CD4-positive, alpha-beta T cell treated with Interferon alpha-2 for 1 hour (primary cell): ENCODE results near the gene NACC2.

Experiments
- DNase-seq, 2 donors: peaks; one replicate each; pipeline ENCODE4 v3.0.0-alpha.2; 2020 to 2022

NACC2 gene

DNA sequence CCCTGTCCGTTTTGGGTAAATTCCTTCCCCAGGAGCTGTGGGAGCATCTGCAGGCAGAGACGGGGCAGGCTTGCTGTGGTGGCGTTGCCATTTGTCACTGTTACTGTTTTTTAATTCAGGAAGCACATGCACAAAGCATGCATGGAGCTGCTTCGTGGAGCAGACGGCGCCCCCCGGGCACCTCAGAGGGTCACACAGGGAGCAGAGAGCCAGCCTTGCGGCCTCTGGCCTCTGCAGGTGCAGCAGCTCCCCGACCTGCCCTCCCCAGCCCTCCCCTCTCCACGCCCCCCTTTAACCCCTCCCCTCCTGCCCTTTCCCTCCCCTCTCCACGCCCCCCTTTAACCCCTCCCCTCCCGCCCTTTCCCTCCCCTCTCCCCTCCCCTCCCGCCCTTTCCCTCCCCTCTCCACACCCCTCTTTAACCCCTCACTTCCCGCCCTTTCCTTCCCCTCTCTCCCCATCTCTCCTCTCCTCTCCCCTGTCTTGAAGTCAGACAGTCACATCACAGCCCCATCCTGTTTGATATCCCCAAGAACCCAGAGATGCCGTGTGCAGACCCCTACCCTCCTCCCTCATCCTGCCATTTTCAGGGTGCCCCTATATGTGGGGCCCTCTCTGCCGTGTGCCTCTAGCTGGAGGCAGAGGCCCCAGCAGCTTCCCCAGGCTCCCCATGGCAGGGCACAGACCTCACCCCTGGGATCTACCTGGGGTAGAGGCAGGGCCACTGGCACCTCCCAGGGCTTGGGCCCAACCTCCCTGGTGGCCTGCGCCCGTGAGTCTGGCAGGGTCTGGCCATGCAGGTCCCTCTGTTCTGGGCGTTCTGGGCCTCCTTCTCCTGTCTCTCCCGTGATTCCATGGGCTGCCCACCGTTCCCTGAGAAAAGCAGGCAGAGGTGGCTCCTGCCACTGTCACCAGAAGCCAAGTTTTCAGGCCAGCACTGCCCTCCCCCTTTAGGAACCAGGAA, 104.3 kb downstream of the NACC2 start:
- DNase-seq, result peak; percentile 51 to 61

DNA sequence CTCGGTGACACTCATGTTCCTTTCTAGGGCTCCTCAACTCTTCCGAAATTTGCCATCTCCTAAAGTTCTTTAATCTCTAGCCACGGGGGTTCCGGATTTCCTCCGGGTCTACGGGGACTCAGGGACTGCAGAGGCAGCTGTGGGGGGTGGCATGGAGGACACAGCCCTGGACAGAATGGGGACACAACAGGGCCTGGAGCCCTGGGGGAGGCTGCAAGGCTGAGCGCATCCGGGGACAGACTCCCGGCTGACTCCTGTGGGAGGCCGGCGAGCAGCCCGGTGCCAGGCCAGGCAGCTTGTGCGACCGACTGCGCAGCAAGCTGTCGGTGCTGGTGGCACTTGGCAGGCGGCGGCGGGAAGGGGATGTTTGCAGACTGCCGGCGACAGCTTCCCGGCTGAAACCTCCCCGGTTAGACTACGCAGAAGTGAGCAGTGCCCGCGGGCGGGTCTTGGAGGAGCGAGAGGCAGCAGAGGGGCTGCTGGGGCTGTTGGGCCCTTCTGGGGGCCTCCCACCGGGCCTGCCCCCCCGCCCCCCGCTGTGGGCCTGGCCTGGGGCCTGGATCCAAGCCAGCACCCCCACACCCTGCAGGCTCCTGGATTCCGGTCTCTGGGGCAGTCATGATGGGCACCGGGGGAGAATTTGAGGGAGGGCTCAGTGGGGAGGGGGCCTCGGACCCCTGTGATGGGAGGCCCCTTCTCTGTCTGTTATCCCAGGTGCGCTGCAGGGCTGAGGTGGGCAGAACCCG, 105.2 kb downstream of the NACC2 start:
- peak; percentile 24 to 33 for DNase-seq

GRCh38 chr9:135989157-135989556, 105.9 kb downstream of the NACC2 start:
- DNase-seq, result no peak

DNA sequence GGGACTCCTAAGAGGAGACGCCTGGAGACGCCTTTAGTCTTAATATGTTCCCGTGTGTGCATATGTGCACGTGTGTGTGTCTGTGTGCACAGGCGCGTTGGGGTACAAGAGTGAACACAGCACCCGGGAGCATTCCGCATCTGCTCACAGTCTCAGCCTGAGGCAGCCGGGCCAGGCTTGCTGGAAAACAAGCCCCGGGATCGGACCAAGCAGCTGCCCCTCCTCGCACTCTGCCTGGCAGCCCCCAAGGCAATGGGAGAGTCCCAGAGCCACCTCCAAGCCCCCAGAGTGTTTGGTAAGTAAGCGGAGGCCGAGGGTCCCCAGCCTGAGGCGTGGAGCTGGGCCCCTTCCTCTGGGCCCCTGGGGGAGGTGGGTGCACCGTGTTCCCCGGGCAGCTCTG, 106.6 kb downstream of the NACC2 start:
- no peak for DNase-seq

DNA sequence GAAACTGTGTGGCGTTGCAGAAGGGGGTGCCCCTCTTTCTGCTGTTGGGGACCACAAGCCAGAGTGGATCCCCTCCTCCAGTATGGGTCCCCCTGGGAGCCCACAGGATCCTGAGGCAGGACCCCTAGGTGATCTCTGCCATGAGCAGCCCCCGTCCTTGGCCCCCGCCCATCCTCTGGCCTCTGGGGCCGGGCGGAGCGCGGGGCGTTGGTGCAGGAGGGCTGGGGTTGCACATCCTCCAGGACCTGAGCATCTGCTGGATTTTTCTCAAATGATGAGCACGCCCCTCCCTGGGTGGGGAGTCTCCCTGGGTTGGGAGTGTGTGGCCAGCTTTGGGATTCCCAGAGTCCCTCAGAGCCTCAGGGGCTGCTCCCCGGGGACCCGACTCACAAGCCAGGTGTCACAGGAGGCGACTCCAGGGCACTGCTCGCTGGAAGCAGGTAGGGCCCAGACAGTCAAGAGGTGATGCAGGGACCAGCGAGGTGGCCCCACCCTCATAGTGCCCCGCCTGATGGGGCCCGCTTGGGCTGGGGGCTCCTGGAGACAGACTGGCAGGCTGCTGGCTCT, 107.2 kb downstream of the NACC2 start:
- DNase-seq, result no peak

- no peak for DNase-seq
Measured at GRCh38 chr9:135986605-135987004, 108.5 kb downstream of the NACC2 start.

GRCh38 chr9:135985889-135986288, 109.2 kb downstream of the NACC2 start:
- no peak for DNase-seq

DNA sequence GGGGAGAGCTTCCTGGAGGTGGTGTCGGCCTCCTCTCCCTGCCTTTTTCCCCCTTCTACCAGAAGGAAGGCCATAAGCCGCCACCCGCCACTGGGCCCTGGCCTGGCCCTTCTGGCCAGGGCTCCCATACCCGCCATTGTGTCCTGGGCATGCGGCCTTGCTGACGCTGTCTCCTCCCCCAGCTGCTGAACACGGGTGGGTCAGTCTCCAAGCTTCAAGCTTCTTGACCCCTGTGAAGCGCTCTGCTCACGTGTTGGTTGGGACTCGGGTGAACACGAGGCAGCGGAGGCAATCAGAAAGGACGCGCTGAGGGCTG, 109.7 kb downstream of the NACC2 start:
- no peak for DNase-seq

GRCh38 chr9:135984072-135984710, 110.9 kb downstream of the NACC2 start:
- no peak for DNase-seq

DNA sequence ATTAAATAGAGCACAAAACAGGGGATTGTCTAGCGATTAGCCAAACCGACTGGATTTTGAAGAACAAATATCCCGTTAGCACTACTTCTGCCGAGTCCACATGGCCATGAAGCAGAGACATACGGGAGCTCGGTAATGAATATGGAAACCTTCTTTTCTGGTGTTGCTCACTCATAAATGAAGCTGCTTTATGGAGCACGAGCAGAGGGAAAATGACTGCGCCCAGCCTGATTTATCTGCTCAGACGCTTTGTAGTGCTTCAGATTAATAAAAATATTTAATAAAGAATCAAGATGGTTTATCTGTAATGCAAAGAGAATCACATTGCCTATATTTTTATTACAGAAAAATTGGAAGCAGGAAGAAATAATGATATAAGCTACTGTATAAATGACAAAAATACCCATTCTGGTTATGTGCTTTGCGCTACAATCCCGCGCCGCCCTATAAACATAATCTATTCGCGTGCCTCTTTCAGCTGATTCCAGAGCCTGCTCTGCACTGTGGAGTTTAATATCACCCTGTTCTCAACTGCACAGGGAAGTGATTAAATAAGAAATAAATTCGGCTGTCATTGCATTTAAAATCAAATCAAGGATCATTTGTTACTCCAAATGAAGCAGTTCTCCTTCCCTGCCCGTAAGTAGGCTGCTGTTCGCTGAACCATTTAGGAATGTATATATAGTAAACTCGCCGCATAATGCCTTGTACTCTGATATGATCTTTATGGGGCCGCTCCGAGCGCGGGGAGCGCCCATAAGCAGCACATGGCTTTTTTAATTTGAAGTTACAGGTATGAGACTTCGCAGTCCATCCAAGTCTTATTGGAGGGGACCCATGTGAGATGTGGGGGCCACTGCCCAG, 111.6 kb downstream of the NACC2 start:
- no peak for DNase-seq

GRCh38 chr9:135982499-135983207, 112.4 kb downstream of the NACC2 start:
- DNase-seq, result no peak

DNA sequence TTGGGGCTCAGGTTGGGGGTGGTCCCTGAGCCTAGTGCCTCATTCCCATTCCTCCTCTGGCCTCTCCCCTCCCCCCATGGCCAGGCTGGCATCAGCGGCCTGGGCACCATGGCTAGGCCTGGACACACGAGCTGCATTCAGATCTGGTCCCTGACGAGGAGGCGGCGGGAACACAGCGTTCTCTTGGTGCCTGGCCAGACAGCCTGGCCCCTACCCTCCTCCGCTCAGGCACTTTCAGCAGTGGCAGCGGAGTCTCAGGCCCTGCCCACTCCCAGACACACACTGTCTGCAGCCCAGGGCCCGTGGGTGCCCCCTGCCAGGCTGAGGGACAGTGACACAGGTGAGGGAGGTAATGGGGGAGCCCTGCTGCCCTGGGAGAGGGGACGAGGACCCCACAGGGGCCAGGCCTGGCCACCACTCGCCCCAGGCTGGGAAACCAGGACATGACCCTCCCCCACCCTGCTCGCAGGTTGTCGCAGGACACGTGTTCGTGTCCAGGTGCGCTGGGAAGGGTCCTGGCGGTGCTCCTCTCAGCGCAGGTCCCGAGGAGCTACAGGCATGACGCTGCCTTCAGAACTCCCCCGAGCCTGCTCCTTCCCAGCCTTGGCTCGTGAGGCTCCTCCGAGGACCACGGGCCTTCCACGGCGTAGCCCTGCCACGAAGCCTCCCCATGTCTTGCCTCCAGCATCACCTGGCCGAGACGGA, 114.0 kb downstream of the NACC2 start:
- DNase-seq, result no peak

DNA sequence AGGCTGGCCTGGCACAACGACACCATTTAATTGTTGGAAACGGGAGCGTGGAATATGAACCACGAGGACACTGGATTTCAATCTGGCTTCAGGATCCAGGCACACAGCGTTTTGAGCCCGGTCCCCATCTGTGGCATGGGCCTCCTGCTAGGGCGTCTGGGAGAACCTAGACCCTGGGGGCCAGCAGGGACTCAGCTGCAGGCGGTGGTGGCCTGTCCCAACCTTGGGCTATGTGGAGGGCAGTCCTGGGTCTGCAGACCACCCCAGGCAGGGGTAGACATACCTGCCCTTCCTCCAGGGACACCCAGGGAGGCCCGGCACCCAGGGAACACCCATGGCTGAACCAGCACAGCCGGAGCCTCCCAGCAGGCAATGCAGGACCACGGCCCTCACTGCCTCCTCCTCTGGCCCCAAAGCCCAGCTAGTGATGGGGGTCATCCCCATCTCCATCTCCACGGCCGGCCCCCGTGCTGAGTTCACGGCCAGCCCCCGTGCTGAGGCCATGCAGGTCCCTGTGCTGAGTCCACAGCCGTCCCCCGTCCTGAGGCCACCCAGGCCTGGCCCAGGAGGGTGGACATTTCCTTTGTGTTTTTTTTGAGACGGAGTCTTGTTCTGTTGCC, 115.4 kb downstream of the NACC2 start:
- DNase-seq, result no peak

- peak; percentile 51 to 70 for DNase-seq
Measured at GRCh38 chr9:135978642-135979546, 116.2 kb downstream of the NACC2 start.

DNA sequence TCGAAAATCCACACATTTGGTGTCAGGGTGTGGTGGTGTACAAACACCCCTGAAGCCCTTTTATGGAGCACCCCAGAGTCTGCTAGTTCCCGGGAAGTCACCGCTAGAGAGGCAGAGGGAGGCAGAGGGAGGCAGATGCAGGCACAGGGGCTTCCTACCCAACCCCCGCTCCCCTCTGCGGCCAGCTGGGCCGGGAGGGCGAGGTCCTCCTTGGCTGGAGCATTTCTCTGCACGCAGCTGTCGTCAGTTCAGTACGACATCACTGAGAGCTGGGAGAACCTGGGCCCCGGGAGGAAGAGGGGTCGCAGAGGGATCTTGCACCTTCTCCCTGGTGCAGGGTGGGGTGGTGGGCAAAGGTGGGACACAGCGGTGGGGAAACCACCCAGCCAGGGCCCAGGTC, 118.1 kb downstream of the NACC2 start:
- DNase-seq, result no peak

GRCh38 chr9:135976531-135976930, 118.6 kb downstream of the NACC2 start:
- no peak for DNase-seq

DNA sequence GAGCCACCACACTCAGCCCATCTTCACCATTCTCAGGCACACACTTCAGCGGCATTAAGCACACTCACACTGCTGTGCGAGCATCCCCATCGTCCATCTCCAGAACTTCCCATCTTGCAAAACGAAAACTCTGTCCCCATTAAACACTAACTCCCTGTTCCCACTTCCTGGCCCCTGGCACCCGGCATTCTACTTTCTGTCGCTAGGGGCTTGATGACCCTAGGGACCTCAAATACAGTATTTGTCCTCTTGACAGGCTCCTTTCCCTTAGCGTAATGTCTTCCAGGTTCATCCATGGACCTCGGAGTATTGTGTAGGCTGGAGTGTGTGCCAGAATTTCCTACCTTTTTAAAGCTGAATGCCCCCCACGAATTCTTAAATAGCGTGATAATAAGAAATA, 119.3 kb downstream of the NACC2 start:
- no peak for DNase-seq

DNA sequence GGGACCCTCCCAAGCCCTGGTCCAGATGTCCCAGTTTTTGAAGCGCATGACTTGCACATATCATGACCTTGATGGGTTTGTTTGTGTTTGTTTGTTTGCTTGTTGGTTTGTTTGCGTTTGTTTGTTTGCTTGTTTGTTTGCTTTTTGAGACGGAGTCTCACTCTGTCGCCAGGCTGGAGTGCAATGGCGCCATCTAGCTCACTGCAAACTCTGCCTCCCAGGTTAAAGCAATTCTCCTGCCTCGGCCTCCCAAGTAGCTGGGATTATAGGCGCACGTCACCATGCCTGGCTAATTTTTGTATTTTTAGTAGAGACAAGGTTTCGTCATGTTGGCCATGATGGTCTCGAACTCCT, 120.9 kb downstream of the NACC2 start:
- no peak for DNase-seq
